ENCODE data around the gene CYP4F22.

DNA sequence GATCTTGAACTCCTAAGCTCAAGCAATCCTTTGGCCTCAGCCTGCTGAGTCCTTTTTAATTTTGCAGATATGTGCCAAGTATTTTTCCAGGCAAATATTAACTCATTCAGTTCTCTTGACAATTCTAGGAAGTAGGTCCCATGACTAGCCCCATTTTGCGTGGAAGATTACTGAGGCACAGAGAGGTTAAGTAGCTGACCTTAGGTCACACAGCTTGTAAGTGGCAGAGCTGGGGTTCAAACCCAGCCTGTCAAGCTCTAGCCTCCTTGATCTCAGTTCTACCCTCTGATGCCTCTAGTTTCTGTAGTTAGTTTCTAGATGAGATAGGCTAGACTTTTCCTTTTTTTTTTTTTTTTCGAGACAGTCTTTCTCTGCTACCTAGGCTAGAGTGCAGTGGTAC is 18.1 kb downstream of the CYP4F22 start:
- TF ChIP-seq, protein P1, sequence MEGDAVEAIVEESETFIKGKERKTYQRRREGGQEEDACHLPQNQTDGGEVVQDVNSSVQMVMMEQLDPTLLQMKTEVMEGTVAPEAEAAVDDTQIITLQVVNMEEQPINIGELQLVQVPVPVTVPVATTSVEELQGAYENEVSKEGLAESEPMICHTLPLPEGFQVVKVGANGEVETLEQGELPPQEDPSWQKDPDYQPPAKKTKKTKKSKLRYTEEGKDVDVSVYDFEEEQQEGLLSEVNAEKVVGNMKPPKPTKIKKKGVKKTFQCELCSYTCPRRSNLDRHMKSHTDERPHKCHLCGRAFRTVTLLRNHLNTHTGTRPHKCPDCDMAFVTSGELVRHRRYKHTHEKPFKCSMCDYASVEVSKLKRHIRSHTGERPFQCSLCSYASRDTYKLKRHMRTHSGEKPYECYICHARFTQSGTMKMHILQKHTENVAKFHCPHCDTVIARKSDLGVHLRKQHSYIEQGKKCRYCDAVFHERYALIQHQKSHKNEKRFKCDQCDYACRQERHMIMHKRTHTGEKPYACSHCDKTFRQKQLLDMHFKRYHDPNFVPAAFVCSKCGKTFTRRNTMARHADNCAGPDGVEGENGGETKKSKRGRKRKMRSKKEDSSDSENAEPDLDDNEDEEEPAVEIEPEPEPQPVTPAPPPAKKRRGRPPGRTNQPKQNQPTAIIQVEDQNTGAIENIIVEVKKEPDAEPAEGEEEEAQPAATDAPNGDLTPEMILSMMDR (conservative IDR thresholded peaks at IDR 0.05; ENCODE audit: low read depth, low read length): no peak
- no peak for TF ChIP-seq EZH2 (IDR thresholded peaks at IDR 0.05; ENCODE audit: borderline replicate concordance, low read depth, low read length, poor library complexity, severe bottlenecking)
